Neuronal stem cell (in vitro differentiated cells): ENCODE results near the gene REXO5.
A peak's percentile ranks its signal among the peaks of the same experiment; 100 is the strongest.

ENCODE experiments used
- DNase-seq: peaks from one replicate; pipeline ENCODE4 v3.0.0-alpha.2; 2013; ENCODE audit warnings: low spot score
- H2AFZ ChIP-seq: one replicate; pipeline ENCODE4 v1.6.1; 2013; ENCODE audit warnings: mild to moderate bottlenecking, low read length, inconsistent platforms
- H2AK5ac ChIP-seq: 2 replicates; pipeline ENCODE4 v1.6.1; 2013; ENCODE audit warnings: low read depth, mild to moderate bottlenecking, inconsistent platforms, low read length, moderate library complexity, mixed read lengths
- H2BK120ac ChIP-seq: 2 replicates; pipeline ENCODE4 v1.6.1; 2013; ENCODE audit warnings: low read depth, mild to moderate bottlenecking, inconsistent platforms, low read length, moderate library complexity, mixed read lengths
- H2BK12ac ChIP-seq: one replicate; pipeline ENCODE4 v1.6.1; 2013; ENCODE audit warnings: low read length, inconsistent platforms
- H2BK15ac ChIP-seq: 2 replicates; pipeline ENCODE4 v1.6.1; 2013; ENCODE audit warnings: mild to moderate bottlenecking, low read length, inconsistent platforms, mixed read lengths
- H2BK5ac ChIP-seq: one replicate; pipeline ENCODE4 v1.6.1; 2013; ENCODE audit warnings: inconsistent platforms, mild to moderate bottlenecking, low read length, moderate library complexity
- H3K14ac ChIP-seq: one replicate; pipeline ENCODE4 v1.6.1; 2013; ENCODE audit warnings: low read length, inconsistent platforms
- H3K18ac ChIP-seq: 2 replicates; pipeline ENCODE4 v1.6.1; 2013; ENCODE audit warnings: low read length, inconsistent platforms
- H3K23ac ChIP-seq: 2 replicates; pipeline ENCODE4 v1.6.1; 2013; ENCODE audit warnings: low read depth, mild to moderate bottlenecking, mixed read lengths, low read length, inconsistent platforms; ENCODE audit not compliant: poor library complexity
- H3K27ac ChIP-seq: replicated peaks from 3 replicates; pipeline ENCODE4 v1.5.1; 2013; ENCODE audit warnings: low read length, inconsistent platforms
- H3K27me3 ChIP-seq, 3 experiments: 2 replicates each; pipeline ENCODE4 v1.6.1; 2013; ENCODE audit warnings: low read length in 3 of 3, mild to moderate bottlenecking in 2 of 3, inconsistent platforms in 1 of 3, low read depth in 1 of 3, mixed read lengths in 1 of 3, moderate library complexity in 1 of 3; ENCODE audit not compliant: control insufficient read depth in 3 of 3, insufficient read depth in 3 of 3
- H3K36me3 ChIP-seq, 2 donors: replicated peaks in 1 of 2; 2 replicates each; pipeline ENCODE4 v1.6.1; 2013; ENCODE audit warnings: low read length in 2 of 2; ENCODE audit not compliant: control insufficient read depth in 2 of 2, insufficient read depth in 2 of 2
- H3K4ac ChIP-seq: 2 replicates; pipeline ENCODE4 v1.6.1; 2013; ENCODE audit warnings: inconsistent platforms, mild to moderate bottlenecking, low read length, moderate library complexity
- H3K4me1 ChIP-seq, 2 donors: 1 replicate in 1 of 2; 2 replicates in 1 of 2; pipeline ENCODE4 v1.6.1; 2013; ENCODE audit warnings: low read length in 2 of 2, low read depth in 1 of 2; ENCODE audit not compliant: control insufficient read depth in 2 of 2, insufficient read depth in 1 of 2
- H3K4me2 ChIP-seq: one replicate; pipeline ENCODE4 v1.6.1; 2013; ENCODE audit warnings: mild to moderate bottlenecking, low read length, inconsistent platforms; ENCODE audit not compliant: insufficient read depth, poor library complexity, severe bottlenecking
- H3K4me3 ChIP-seq, 2 donors: 2 replicates each; pipeline ENCODE4 v1.5.1; 2013; ENCODE audit warnings: low read length in 2 of 2, mild to moderate bottlenecking in 2 of 2, inconsistent platforms in 1 of 2, moderate library complexity in 1 of 2
- H3K79me1 ChIP-seq: one replicate; pipeline ENCODE4 v1.6.1; 2013; ENCODE audit warnings: low read depth, mild to moderate bottlenecking, inconsistent platforms, low read length, moderate library complexity
- H3K9ac ChIP-seq: one replicate; pipeline ENCODE4 v1.6.1; 2013; ENCODE audit warnings: mild to moderate bottlenecking, low read depth, low read length, inconsistent platforms; ENCODE audit not compliant: poor library complexity
- H3K9me3 ChIP-seq, 2 donors: replicated peaks in 1 of 2; 2 replicates each; pipeline versions ENCODE3 to v1.6.1; 2013; ENCODE audit warnings: low read length in 2 of 2, mild to moderate bottlenecking in 2 of 2, inconsistent platforms in 1 of 2, low read depth in 1 of 2, mixed read lengths in 1 of 2, moderate library complexity in 1 of 2; ENCODE audit not compliant: control insufficient read depth in 2 of 2, insufficient read depth in 1 of 2
- H4K8ac ChIP-seq: one replicate; pipeline ENCODE4 v1.6.1; 2013; ENCODE audit warnings: low read depth, mild to moderate bottlenecking, inconsistent platforms, low read length, moderate library complexity
- H4K91ac ChIP-seq: one replicate; pipeline ENCODE4 v1.6.1; 2013; ENCODE audit warnings: low read length, low read depth, mild to moderate bottlenecking, inconsistent platforms; ENCODE audit not compliant: poor library complexity
- WGBS, 2 donors: extraction: QIAGEN DNeasy Blood & Tissue Kit; methylation state at CpG; one replicate each; pipeline ENCODE4 v1.1.7; 2013; ENCODE audit warnings: missing lambda C conversion rate in 2 of 2, mixed read lengths in 1 of 2; ENCODE audit not compliant: insufficient read length in 2 of 2, insufficient replicate concordance in 1 of 2; ENCODE audit errors: extremely low coverage in 2 of 2; 5-methylcytosine and 5-hydroxymethylcytosine counted together

The REXO5 gene

GRCh38 chr16:20865420-20866131, 59.2 kb downstream of the REXO5 start:
- no CpG with 5 or more reads among the region's 6 CpGs for WGBS, 2 donors
- Histone ChIP-seq H3K4me2 (no peak overlapping the region), H3K4ac (no peak overlapping the region), H3K9ac (no peak overlapping the region), H3K4me1 (peaks cover 6 to 7% of the 10 kb centered on the region in 2 donors), H2BK120ac (no peak overlapping the region), H3K27ac (no peak overlapping the region), H4K8ac (no peak overlapping the region), H2AK5ac (no peak overlapping the region), H3K27me3 (no peaks in the 10 kb centered on the region), H4K91ac (no peak overlapping the region), H2AFZ (no peak overlapping the region), H2BK12ac (no peak overlapping the region), H3K9me3 (peaks cover 0 to 3% of the 10 kb centered on the region in 2 donors), H3K79me1 (peaks cover 6% of the 10 kb centered on the region), H3K14ac (no peak overlapping the region), H2BK15ac (no peak overlapping the region), H3K4me3 (no peak overlapping the region), H3K36me3 (peaks cover 7 to 12% of the 10 kb centered on the region in 2 donors), H3K23ac (no peak overlapping the region), H2BK5ac (no peak overlapping the region), H3K18ac (no peak overlapping the region)
- no peak for DNase-seq

- no peak overlapping the region for H4K8ac ChIP-seq
Observed at GRCh38 chr16:20866145-20866772, 59.9 kb downstream of the REXO5 start.

GRCh38 chr16:20866801-20867200, 60.5 kb downstream of the REXO5 start:
- Histone ChIP-seq H3K27me3 (no peaks in the 10 kb centered on the region), H3K18ac (no peak overlapping the region), H2BK15ac (no peak overlapping the region), H3K4me1 (peaks cover 6 to 7% of the 10 kb centered on the region in 2 donors), H3K4me3 (no peak overlapping the region), H3K9ac (no peak overlapping the region), H3K79me1 (peaks cover 6% of the 10 kb centered on the region), H3K9me3 (peaks cover 0 to 3% of the 10 kb centered on the region in 2 donors), H3K23ac (no peak overlapping the region), H2BK12ac (peak overlapping the region; percentile 34), H3K27ac (no peak overlapping the region), H3K4ac (no peak overlapping the region), H4K8ac (no peak overlapping the region), H3K36me3 (peaks cover 7 to 8% of the 10 kb centered on the region in 2 donors), H3K14ac (no peak overlapping the region), H2AFZ (no peak overlapping the region), H4K91ac (no peak overlapping the region), H2BK5ac (peak overlapping the region; percentile 56), H2BK120ac (no peak overlapping the region), H3K4me2 (no peak overlapping the region), H2AK5ac (peak overlapping the region; percentile 50)
- DNase-seq, result no peak
- no CpG with 5 or more reads among the region's 3 CpGs for WGBS, 2 donors

More at GRCh38 chr16:20866145-20866772, 59.9 kb downstream of the REXO5 start:
- Histone ChIP-seq H2AK5ac (no peak overlapping the region), H3K4me2 (no peak overlapping the region), H3K27ac (no peak overlapping the region), H3K9me3 (peaks cover 0 to 3% of the 10 kb centered on the region in 2 donors), H3K27me3 (no peaks in the 10 kb centered on the region), H3K23ac (no peak overlapping the region), H3K9ac (no peak overlapping the region), H3K4ac (no peak overlapping the region), H4K91ac (no peak overlapping the region), H3K14ac (no peak overlapping the region), H3K79me1 (peaks cover 6% of the 10 kb centered on the region), H3K4me3 (no peak overlapping the region), H2BK15ac (no peak overlapping the region), H3K4me1 (peaks cover 6 to 7% of the 10 kb centered on the region in 2 donors), H2BK12ac (no peak overlapping the region), H2BK120ac (no peak overlapping the region), H3K18ac (peak overlapping the region; percentile 63), H3K36me3 (peaks cover 7 to 12% of the 10 kb centered on the region in 2 donors), H2BK5ac (no peak overlapping the region), H2AFZ (no peak overlapping the region)
- WGBS, 2 donors, result no CpG with 5 or more reads among the region's 6 CpGs
- DNase-seq, result peak; percentile 6

- Histone ChIP-seq H3K36me3 (peaks cover 0 to under 1% of the 10 kb centered on the region in 2 donors), H2BK12ac (no peak overlapping the region), H3K27ac (no peak overlapping the region), H3K23ac (no peak overlapping the region), H3K27me3 (no peaks in the 10 kb centered on the region), H3K4me3 (no peak overlapping the region), H4K8ac (no peak overlapping the region), H4K91ac (no peak overlapping the region), H3K79me1 (peaks cover 4% of the 10 kb centered on the region), H3K4ac (no peak overlapping the region), H3K4me2 (no peak overlapping the region), H3K9me3 (peaks cover 0 to 3% of the 10 kb centered on the region in 2 donors), H2BK15ac (no peak overlapping the region), H3K9ac (no peak overlapping the region), H2BK5ac (peak overlapping the region; percentile 56), H3K14ac (no peak overlapping the region), H2AFZ (no peak overlapping the region), H3K4me1 (peaks cover 6 to 7% of the 10 kb centered on the region in 2 donors), H2AK5ac (no peak overlapping the region), H3K18ac (no peak overlapping the region), H2BK120ac (no peak overlapping the region)
- WGBS, 2 donors, result no CpG with 5 or more reads among the region's 2 CpGs
- no peak for DNase-seq
Observed at GRCh38 chr16:20867585-20867984, 61.3 kb downstream of the REXO5 start.
